Neuron (in vitro differentiated cells): ENCODE results near the gene SENP6.

Experiments used
- H2AFZ ChIP-seq: one replicate; pipeline ENCODE4 v1.6.1; 2013; ENCODE audit warnings: low read depth, mild to moderate bottlenecking, inconsistent platforms, low read length, moderate library complexity
- H3K27me3 ChIP-seq: one replicate; pipeline ENCODE4 v1.6.1; 2013; ENCODE audit warnings: low read length; ENCODE audit not compliant: insufficient read depth
- H3K36me3 ChIP-seq: one replicate; pipeline ENCODE4 v1.6.1; 2013; ENCODE audit warnings: low read length; ENCODE audit not compliant: insufficient read depth
- H3K4me1 ChIP-seq: one replicate; pipeline ENCODE4 v1.6.1; 2013; ENCODE audit warnings: low read length; ENCODE audit not compliant: insufficient read depth
- H3K4me3 ChIP-seq: 2 replicates; pipeline ENCODE4 v1.5.1; 2013; ENCODE audit warnings: mild to moderate bottlenecking, low read length, moderate library complexity
- H3K9me3 ChIP-seq: one replicate; pipeline ENCODE4 v1.6.1; 2013; ENCODE audit warnings: low read length

Gene SENP6

GRCh38 chr6:75748743-75749538 lies 147.3 kb downstream of the SENP6 start, which contains the start of gene MYO6:
Gene MYO6 (plus strand): TSS chr6:75749239. CDS start chr6:75817548, 68,309 bp downstream.
- peaks cover 8% of the 10 kb centered on the region for H3K4me1 ChIP-seq
- no peaks in the 10 kb centered on the region for H3K36me3 ChIP-seq
- peak within 1 kb of the TSS; percentile 79 for H2AFZ ChIP-seq
- H3K27me3 ChIP-seq = no peaks in the 10 kb centered on the region
- H3K4me3 ChIP-seq = peak within 1 kb of the TSS; percentile 88
- no peaks in the 10 kb centered on the region for H3K9me3 ChIP-seq

GRCh38 chr6:75751443-75751842 lies 149.8 kb downstream of the SENP6 start:
- H2AFZ ChIP-seq = no peak overlapping the region
- no peaks in the 10 kb centered on the region for H3K9me3 ChIP-seq
- no peaks in the 10 kb centered on the region for H3K27me3 ChIP-seq
- H3K4me3 ChIP-seq = no peak overlapping the region
- no peaks in the 10 kb centered on the region for H3K36me3 ChIP-seq
- peaks cover 8% of the 10 kb centered on the region for H3K4me1 ChIP-seq

- H2AFZ ChIP-seq = no peak overlapping the region
- H3K4me1 ChIP-seq = peaks cover 8% of the 10 kb centered on the region
- H3K36me3 ChIP-seq = no peaks in the 10 kb centered on the region
- H3K4me3 ChIP-seq = no peak overlapping the region
- no peaks in the 10 kb centered on the region for H3K9me3 ChIP-seq
- H3K27me3 ChIP-seq = no peaks in the 10 kb centered on the region
These were observed 150.7 kb downstream of the SENP6 start for GRCh38 chr6:75752365-75752764.

DNA sequence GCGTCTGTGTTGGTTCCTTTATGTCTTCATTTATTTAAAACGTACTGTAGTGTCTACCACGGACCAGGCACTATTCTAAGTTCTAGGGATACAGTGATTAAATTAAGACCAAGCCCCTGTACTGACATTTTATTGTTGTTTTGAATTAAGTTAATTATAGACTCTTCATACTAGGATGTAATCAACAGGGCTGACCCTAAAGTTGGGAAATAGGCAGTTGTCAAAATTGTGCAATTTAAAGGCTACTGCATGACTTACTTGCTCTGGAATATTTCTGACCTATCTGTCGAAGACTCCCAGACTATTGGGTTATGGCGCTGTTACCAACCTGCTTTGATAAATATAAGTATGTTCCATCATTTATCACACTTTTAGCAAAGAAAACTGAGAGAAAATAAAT lies 154.0 kb downstream of the SENP6 start:
- H2AFZ ChIP-seq = no peak overlapping the region
- no peaks in the 10 kb centered on the region for H3K9me3 ChIP-seq
- no peaks in the 10 kb centered on the region for H3K36me3 ChIP-seq
- H3K4me3 ChIP-seq = no peak overlapping the region
- peaks cover 6% of the 10 kb centered on the region for H3K4me1 ChIP-seq
- no peaks in the 10 kb centered on the region for H3K27me3 ChIP-seq

- Histone ChIP-seq H2AFZ (no peak overlapping the region), H3K9me3 (no peaks in the 10 kb centered on the region), H3K4me3 (no peak overlapping the region), H3K36me3 (no peaks in the 10 kb centered on the region), H3K4me1 (no peaks in the 10 kb centered on the region), H3K27me3 (no peaks in the 10 kb centered on the region)
These were observed 155.6 kb downstream of the SENP6 start for GRCh38 chr6:75757295-75757694.

- no peaks in the 10 kb centered on the region for H3K36me3 ChIP-seq
- no peaks in the 10 kb centered on the region for H3K9me3 ChIP-seq
- no peaks in the 10 kb centered on the region for H3K4me1 ChIP-seq
- H2AFZ ChIP-seq = no peak overlapping the region
- no peak overlapping the region for H3K4me3 ChIP-seq
- no peaks in the 10 kb centered on the region for H3K27me3 ChIP-seq
These were observed 156.4 kb downstream of the SENP6 start for GRCh38 chr6:75758061-75758460.

- H2AFZ ChIP-seq = no peak overlapping the region
- no peaks in the 10 kb centered on the region for H3K4me1 ChIP-seq
- H3K27me3 ChIP-seq = no peaks in the 10 kb centered on the region
- no peak overlapping the region for H3K4me3 ChIP-seq
- H3K9me3 ChIP-seq = no peaks in the 10 kb centered on the region
- H3K36me3 ChIP-seq = no peaks in the 10 kb centered on the region
These were observed 157.5 kb downstream of the SENP6 start for GRCh38 chr6:75759207-75759606.

DNA sequence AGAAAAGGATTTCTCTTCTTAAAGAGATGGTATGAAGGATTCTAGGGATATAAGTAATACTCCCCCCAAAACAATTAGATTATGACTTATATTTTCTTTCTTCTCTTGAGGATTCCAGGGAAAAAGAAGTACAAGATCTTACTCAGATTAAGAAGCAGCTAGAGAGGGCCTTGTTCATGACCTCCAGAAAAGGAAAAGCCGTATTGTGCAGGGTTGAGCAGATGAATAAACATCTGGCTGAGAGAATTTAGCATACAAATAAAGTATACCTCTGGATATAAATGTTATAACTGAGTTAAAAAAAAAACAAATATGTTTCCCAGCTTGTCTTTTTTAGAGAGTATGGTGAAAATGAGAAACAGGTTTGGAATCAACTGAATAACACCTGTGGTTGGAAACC lies 158.6 kb downstream of the SENP6 start:
- Histone ChIP-seq H3K27me3 (no peaks in the 10 kb centered on the region), H3K36me3 (no peaks in the 10 kb centered on the region), H3K4me3 (no peak overlapping the region), H3K9me3 (no peaks in the 10 kb centered on the region), H3K4me1 (no peaks in the 10 kb centered on the region), H2AFZ (no peak overlapping the region)

DNA sequence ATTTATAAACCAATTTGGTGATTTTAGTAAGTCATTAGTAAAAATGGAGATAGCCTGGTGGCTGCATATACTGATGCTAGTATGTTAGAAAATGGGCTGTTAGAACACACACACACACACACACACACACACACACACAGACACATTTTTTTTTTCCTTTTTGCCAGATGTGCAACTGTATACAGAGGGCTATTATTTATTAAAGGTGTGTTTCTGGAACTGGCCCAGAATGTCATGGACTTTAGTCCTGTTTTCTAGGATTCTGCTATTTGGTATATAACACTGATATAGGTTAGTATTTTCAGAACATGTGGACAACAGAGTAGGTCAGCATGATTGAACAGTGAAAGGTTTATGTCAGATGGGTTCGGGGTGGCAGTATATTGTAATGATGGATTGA lies 159.8 kb downstream of the SENP6 start:
- H3K36me3 ChIP-seq = no peaks in the 10 kb centered on the region
- H3K4me1 ChIP-seq = no peaks in the 10 kb centered on the region
- no peaks in the 10 kb centered on the region for H3K27me3 ChIP-seq
- no peak overlapping the region for H3K4me3 ChIP-seq
- no peaks in the 10 kb centered on the region for H3K9me3 ChIP-seq
- no peak overlapping the region for H2AFZ ChIP-seq

GRCh38 chr6:75762063-75762462 lies 160.4 kb downstream of the SENP6 start:
- Histone ChIP-seq H3K4me1 (no peaks in the 10 kb centered on the region), H3K4me3 (no peak overlapping the region), H3K36me3 (no peaks in the 10 kb centered on the region), H2AFZ (no peak overlapping the region), H3K9me3 (no peaks in the 10 kb centered on the region), H3K27me3 (no peaks in the 10 kb centered on the region)

- no peaks in the 10 kb centered on the region for H3K27me3 ChIP-seq
- H3K4me3 ChIP-seq = no peak overlapping the region
- no peak overlapping the region for H2AFZ ChIP-seq
- no peaks in the 10 kb centered on the region for H3K9me3 ChIP-seq
- no peaks in the 10 kb centered on the region for H3K4me1 ChIP-seq
- no peaks in the 10 kb centered on the region for H3K36me3 ChIP-seq
These were observed 164.7 kb downstream of the SENP6 start for GRCh38 chr6:75766387-75766786.
